Renal pelvis (tissue), 4 donors: ENCODE measurements around the gene NAMPT. TPM values are rescaled to one million over a fixed set of nuclear protein-coding genes. Genes with fewer than 3 reads are reported as not detected.
"Not testable (repeated sequence)": the region's sequence is repeated elsewhere in the genome, so short reads cannot be mapped to it uniquely, and the experiment has no call there.

ENCODE experiments used
- DNase-seq: peaks from one replicate; pipeline ENCODE4 v3.0.0-alpha.2; 2013
- polyA plus RNA-seq, 3 donors: library from polyadenylated mRNA; unstranded; fragments of 120-200 nt; gene quantifications; one replicate each; pipeline ENCODE4 v1.2.1, GENCODE V29; 2013; ENCODE audit not compliant: insufficient read length in 3 of 3

Gene NAMPT
- polyA plus RNA-seq, 3 donors = 38.4 to 42.0 (median 38.9) TPM

DNA sequence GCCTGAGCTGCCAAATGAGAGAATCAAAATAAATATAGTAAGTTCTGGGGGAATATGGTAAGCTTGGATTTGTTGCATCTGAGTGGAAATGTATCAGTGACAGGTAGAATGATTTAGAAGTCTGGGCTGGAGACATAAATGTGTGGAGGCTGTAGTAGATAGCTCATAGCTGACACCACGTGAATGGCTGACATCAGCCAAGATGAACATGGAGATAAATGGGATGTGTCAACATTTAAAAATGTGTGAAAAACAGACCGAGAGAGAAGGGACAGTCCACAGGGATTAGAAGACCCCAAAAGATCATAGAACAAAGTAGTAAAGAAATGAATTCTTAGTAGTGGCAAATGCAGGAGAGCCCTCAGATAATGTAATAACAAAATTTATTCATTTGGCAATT is 40.9 kb downstream of the NAMPT start:
- no peak for DNase-seq

DNA sequence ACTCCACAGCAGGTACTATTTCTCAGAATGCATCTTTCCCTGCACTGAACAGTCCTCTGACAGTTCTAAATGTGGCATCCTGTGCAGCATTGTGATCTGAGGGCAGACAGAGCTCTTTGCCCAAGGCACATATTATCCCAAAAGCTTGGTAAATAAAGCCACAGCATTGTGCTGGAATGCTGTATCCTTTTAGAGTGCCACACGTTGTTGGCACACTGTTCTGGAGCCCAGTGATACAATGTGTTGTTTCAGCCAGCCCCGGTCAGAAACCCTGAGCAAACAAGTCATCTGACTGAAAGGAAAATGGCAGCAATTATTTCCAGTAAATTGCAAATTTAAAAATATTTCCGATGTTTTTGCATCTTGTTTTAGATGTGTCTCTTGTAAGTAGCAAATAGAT is 45.4 kb downstream of the NAMPT start:
- no peak for DNase-seq

DNA sequence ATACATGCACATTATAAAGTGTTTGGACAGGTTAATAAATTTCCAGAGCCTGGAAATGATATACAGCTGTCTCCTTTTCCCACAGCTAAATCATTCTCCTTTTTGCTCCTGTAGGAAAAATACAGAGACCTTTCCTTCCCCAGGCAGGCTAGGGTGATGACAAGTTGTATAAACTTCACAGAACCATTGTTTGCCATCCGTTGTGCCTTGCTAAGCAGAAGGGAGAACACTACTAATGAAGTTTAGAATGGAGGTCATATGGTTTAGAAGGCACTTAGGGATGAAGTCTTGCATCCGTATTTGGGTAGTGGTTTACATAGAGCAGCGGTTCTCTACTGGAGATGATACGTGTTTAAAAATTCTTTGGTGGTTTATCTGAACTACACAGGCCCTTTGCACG is 46.0 kb downstream of the NAMPT start:
- DNase-seq = no peak

DNA sequence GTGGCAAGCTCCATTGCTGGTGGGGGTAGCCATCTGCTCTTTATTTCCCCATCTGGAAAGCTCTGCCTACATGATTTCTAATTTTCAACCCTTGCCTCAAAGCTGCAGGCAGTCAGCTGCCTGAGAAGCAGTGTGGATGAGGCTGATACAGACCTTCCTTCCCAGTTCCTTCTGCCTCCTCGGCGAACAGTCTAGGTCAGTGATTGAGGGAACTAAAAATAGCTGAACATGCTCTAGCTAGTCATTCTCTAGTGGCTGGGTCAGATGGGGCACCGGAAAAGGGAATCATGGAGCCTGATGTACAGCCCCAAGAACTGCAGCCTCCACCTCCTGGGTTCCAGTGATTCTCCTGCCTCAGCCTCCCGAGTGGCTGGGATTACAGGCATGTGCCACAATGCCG is 48.7 kb downstream of the NAMPT start:
- DNase-seq = no peak

DNA sequence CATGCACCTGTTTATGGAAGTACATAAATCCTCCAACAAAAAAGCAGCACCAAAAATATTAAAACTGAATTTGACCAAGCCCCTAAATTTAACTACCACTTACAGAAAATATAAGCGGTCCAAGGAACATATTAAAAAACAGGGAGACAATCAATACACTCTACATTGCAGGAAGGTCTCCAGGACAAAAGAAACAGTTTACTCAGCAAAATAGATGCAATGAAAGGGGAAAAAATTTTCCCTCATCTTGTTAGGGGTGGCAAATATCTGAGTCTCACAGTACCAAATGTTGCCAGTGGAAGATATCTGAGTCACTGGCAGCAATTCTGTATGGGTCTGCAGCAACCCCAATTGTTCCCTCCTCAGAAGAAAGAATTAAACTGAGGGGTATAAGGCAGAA is 50.4 kb downstream of the NAMPT start:
- no peak for DNase-seq

DNA sequence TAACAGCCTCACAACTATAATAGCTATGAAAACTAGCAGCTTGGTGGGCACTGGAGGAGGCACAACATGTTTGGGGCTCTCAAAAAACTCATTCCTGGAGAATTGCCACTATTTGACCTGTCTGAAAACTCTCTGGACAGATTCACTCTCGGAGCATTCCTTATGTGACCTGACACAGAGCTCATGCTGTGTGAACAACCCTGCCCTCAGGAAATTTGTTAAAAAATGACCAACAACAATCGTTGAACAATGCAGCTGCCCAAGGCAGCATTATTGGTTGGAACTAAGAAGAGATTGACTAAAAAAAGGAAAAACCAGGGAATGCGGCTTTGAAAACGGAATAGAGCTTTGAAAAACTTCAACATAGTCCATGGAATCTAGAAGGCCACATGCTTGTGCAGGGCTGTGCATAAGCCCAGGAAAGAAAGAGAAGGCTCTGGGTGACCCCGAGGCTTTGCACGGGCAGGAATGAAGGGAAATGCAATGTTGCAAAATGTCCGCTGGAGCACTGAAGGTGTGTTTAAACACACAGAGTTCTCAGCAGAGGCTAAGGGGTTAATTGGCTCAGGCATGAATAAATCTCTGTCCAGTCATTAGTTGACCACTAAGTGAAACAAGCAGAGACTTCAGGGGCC is 52.8 kb downstream of the NAMPT start:
- no peak for DNase-seq

DNA sequence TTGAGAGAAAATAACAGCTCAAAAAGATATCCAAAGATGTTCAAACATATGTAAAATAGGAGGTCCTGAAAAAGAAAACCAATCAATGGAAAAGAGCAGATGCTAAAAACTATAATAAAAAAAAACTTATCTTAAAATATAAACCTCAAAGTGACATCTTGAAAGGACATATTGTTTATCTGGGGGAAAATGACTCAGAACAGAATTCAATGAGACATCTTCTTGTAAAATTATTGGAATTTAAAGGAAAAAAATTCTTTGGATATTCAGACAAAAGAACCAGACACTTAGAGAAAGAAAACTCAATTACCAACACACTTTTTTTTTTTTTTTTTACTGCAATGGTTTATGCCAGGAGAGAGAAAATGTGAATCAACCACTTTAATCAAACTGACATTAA is 58.9 kb downstream of the NAMPT start:
- no peak for DNase-seq

DNA sequence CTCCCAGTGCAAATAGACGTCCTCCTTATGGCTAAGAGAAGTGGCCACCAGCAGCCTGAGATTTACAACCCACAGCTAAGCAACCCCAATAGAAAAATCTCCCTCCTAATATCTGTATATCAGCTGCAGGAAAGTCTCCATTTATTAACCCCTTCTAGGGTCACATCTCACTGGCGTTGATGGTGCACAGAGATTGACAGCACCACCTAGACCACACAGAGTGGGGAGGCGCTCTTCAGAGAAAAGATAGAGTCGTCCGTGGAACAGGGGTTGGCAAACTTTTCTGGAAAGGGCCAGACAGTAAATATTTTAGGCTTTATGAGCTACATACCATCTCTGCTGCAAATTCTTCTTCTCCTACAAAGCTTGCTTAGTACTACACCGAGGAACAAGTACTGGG is 60.0 kb downstream of the NAMPT start:
- no peak for DNase-seq

DNA sequence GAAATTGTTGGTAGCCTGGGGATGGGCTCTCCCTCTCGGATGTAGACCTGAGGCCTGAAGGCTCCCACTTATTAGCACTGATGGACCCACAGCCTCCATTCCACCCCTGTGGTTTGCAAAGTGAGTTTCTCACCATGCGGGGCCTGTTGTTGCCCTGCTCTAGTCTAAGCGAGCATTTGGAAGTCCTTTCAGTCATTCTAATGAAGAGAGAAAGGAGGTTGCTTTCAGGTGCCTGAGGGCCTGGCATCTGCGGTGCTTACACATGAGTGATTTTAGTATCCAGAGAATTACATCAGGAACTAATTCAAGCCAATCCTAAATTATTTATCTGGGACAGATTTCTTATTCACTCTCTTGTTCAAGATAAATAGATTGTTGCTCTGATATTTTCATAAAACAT is 61.6 kb downstream of the NAMPT start:
- DNase-seq = no peak

DNA sequence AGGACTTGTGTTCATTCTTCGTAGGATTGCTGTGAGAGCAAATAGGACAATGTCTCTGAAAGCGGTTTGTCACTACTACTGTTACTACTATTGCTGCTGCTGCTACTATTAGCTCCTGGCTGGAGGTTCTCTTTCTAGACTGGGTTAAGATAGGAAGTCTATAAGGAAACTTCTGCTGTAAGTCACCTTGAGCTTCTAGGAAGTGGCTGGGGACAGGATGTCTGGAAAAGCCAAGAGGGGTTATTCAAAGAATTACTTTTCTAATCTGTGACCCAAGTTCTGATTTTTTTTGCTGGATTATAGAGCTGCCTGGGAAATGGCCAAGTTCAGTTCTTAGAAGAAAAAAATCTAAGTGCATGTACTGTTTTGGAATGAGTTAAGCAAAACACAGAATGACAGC is 62.2 kb downstream of the NAMPT start:
- DNase-seq = no peak

DNA sequence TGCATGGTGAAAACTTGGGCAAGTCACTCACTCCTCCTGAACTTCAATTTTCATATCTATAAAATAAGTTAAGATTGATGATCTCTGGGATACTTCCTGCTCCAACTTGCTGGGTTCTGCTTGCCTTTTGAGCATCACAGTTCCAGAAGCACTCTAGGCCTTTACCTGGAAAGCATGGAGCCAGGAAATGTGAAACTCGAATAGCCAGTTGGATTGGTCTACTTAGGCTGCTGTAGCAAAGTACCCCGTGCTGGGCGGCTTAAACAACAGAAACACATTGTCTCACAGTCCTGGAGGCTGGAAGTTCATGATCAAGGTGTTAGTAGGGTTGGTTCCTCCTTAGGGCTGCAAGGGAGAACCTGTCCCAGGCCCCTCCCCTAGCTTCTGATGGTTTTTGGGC is 64.5 kb downstream of the NAMPT start:
- no peak for DNase-seq

DNA sequence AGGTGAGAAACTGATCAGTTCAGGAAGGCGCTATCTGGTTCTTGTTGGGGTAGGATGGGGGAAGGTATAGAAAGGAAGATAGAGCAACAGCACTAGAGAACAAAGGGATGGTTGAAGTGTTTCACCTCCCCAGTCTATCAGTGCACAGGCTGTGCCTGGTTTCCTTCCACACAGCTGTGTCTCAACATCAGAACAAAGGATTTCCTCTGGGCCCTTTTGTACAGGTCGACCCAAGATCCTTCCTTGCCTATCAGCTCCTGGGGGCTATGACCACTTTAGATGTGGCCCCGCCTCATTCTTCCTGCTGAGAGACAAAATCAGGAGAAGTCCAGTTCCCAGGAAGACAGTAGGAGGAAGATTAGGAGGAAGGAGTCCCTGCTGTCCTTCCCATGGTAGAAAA is 65.6 kb downstream of the NAMPT start:
- no peak for DNase-seq

DNA sequence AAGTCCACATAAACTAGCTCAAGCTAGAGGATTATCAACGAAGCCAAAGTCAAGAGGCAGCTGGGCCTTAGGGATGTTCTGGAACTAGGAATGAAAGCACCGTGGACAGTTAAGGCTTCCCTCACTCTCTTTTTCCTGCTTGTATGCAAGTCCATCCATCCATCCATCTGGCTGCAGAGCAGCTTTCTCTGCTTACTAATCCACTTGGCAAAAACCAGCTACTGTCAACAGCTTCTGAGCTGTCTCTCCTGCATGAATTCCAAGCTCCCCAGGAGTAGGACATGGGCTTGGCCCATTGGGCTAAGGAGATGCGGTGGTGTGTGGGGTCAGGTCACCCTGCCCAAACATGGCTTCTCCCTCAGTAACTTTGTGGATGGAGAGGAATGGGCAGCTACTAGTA is 66.2 kb downstream of the NAMPT start:
- DNase-seq = no peak

DNA sequence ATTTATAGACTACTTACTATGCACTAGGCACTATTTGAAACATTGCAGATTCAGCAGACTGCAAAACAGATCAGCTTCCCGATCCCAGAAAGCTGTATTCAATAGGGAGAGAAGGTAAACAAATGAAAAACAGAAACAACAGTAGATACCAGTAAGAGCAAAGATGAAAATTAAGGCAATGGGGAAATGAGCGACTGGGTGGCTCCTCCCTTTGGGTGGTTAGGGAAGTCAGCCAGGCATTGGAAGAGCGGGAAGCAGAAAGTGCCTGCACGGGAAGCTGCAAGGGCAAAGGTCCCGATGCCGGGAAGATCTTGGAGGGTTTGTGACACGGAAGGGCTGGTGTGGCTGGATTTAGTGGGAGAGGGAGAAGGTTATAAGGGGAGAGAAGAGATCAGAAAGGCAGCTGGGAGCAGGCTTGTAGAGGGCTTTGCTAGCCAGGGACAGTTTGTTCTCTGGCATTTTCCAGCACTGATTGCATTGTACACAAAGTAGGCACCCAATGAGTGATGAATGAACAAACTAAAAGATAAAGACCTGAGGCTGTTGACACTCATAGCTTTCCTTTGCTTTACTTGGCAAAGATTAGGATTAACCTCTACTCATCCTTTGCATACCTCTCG is 67.8 kb downstream of the NAMPT start:
- DNase-seq = no peak

DNA sequence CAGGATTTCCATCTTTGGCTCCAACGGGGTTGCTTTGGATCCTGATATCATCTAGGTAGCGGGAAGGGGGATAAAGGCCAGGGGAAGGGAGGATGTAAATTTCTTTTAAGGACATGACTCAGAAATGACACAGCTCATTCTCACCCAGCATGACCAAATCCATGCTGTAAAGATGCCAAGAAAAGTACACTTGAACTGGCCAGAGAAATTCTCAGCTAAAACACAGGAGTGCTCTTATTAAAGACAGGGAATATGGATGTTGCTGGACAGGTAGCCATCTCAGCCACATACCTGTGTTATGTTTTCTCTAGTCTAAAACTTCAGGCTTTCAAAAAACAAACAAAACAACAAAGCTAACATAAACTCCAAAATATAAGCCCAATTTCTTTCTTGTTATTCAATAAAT is 68.3 kb downstream of the NAMPT start:
- DNase-seq = no peak

DNA sequence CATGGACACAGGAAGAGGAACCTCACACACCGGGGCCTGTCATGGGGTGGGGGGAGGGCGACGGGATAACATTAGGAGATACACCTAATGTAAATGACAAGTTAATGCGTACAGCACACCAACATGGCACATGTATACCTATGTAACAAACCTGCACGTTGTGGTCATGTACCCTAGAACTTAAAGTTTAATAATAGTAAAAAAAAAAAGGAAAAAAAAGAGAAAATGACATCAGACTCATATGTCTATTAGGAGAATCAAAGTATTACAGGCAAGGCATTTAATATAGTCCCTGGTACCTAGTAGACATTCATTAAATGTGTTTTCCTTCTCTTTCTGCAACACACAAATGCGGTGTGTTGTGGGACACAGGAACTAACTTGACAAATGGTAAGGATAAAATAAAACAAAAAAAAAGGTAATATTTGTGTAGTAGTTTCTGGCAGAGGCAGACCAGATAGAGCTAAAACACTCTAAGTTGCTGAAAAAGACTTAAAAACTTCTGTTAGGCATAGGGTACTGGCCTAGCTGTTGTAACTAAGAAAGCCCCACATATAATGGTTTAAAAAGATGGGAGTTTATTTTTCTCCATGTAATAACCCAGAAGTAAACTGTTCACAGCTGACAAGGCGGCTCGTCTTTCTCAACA is 68.8 kb downstream of the NAMPT start:
- DNase-seq = no peak

DNA sequence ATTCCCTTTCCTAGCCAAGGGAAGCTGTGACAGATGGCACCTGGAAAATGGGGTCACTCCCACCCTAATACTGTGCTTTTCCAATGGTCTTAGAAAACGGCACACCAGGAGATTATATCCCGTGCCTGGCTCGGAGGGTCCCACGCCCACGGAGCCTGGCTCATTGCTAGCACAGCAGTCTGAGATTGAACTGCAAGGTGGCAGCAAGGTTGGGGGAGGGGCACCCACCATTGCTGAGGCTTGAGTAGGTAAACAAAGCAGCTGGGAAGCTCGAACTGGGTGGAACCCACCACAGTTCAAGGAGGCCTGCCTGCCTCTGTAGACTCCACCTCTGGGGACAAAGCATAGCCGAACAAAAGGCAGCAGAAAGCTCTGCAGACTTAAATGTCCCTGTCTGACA is 75.8 kb downstream of the NAMPT start:
- not testable (repeated sequence) for DNase-seq

DNA sequence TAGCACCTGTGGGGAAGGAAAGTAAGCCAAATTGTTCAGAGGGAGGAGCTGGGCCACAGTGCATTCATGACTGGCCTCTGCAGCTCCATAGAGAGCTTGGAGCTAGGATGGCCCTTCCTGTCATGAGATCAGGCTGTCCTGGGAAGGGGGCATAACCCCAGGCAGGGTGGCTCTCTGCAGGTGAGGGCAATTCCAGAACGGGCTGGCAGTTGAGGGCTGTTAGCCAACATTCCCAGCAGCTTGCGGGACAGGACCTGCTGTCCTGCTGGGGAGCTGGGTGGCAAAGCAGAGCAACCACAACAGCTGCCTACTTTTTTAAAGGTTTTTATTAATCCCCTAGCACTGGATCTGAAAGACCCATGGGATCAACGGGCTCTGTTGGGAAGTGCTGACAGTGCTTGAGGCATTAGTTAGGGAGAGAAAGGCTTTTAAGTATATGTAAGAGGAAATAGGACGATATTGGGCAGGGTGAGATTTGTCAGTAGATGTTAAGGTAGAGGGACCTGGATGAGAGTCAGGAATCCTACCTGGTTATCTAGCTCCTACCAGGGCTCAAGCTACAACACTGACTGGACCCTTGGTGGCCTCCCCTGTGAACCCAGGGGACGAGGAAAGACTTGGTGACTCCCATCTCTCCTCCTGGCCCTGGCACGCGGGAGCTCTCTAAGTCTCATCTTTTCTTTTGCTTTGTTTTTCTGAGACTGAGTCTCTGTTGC is 77.8 kb downstream of the NAMPT start:
- DNase-seq = no peak

DNA sequence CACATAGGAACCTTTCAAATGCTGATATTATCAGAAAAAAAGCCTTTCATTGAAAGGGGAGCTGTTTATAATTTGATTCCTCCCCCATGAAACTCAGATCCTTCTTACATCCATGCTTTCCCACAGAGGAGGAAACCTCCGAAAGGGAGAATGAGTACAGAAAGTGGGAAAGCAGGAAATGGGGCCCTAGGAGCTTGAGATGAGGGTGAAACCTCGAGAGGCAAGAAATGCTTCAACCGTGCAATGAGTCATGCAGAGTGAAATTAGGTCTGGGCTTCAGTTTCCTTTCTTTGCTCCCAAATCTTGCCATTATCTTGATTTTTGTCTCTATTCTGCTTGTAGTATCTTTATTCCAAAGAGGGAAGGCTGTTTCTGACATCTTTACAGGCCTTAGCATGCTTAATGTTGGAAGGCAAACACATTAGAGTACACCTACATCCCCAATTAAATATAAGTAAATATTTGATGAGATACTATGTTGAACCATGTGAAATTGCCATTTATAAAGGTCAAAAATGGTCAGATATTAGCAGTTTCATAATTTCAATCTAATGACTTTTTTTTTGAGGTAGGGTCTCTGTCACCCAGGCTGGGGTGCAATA is 79.1 kb downstream of the NAMPT start:
- DNase-seq = no peak

DNA sequence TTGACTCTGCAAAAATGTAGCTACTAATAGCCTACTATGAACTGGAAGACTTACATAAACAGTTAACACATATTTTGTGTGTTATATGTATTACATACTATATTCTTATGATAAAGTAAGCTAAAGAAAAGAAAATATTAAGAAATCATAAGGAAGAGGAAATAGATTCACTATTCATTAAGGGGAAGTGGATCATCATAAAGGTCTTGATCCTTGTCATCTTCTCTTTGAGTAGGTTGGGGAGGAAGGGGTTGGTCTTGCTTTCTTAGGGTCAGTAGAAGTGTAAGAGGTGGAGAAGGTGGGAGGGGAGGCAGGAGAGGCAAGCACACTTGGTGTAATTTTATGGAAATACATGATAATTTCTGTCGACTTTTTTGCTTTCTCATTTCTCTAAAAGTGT is 81.3 kb downstream of the NAMPT start:
- no peak for DNase-seq

DNA sequence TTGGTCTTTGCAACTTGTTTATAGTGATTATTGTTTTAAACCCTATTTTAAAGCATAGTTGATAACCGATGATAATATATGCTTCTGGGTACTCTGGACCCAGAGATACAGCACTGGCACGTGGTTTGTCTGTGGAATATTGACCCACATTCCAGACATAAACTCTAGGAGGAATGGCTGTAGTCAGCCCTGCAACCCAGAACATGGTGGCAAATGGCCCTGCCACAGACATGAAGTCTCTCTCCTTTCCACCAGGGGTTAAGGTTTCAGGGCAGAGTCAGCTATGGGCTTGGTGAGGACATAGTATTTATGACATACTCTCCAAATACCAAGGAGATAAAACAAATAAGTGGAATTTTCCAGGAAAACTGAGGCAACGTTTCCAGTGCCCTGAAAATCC is 83.6 kb downstream of the NAMPT start:
- DNase-seq = no peak

DNA sequence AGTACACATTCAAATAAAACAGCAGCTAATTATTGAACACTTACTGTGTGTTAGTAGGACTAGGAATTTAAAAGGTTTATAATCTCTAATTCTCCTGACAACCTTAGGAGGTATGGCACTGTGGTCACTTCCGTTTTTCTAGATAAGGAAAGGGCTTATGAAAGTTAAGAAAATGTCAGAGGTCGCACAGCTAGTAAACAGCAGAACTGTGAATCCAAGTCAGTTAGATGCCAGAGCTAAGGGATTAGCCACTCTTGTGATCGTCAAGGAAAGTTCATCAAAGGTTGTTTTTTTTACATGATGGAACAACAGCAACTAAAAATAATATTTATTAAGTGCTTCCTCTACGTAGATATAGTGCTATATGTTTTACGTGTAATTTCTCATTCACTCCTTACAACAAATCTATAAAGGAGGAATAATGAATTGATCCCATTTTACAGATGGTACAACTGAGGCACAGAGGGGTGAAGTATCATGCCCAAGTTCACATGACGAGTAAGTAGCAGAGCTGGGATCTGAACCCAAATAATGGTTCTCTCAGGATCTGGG is 84.9 kb downstream of the NAMPT start:
- no peak for DNase-seq
